Panc1 (cell line): Measurements from ENCODE around the gene KMT2E. TPM values are rescaled to one million over a fixed set of nuclear protein-coding genes. Genes with fewer than 3 reads are reported as not detected.

Experiments used
- ATAC-seq: fragments of 200-7000 bp; cut with Tn5 transposase; 2 replicates; pipeline ENCODE4 v1.9.1; 2020; ENCODE audit warnings: mild to moderate bottlenecking, moderate library complexity
- BruUV-seq: library from RNA; stranded (reverse); fragments of 400-500 nt; replicated peaks from 2 replicates; lab custom pipeline; 2021; lab: Mats Ljungman, UMichigan
- CTCF ChIA-PET: fragments of 300-600 bp; sonication (Branson Sonifier 250); formaldehyde crosslinking; loops from one replicate; lab custom pipeline; 2022; ENCODE audit warnings: antibody characterized with exemption; lab: Charles Lee
- POLR2A ChIA-PET: fragments of 300-600 bp; sonication (Branson Sonifier 250); formaldehyde crosslinking; loops from one replicate; lab custom pipeline; 2022; ENCODE audit warnings: antibody characterized with exemption; lab: Charles Lee
- DNase-seq: peaks from one replicate; pipeline ENCODE4 v3.0.0-alpha.2; 2010; ENCODE audit warnings: low read depth, low spot score
- H3K27ac ChIP-seq: 2 replicates; pipeline ENCODE4 v1.5.1; 2011; ENCODE audit warnings: mild to moderate bottlenecking, low read length, inconsistent platforms
- H3K27me3 ChIP-seq: fragments of 200-500 bp; sonication (Bioruptor generic); 2 replicates; pipeline ENCODE4 v1.6.0; 2014; ENCODE audit warnings: low read length, inconsistent platforms; ENCODE audit not compliant: control insufficient read depth, insufficient read depth
- H3K36me3 ChIP-seq: fragments of 200-500 bp; sonication (Bioruptor generic); 2 replicates; pipeline ENCODE4 v1.5.1; 2014; ENCODE audit warnings: inconsistent platforms, mild to moderate bottlenecking, low read length, moderate library complexity; ENCODE audit not compliant: control insufficient read depth, insufficient read depth
- H3K4me1 ChIP-seq: 2 replicates; pipeline ENCODE4 v1.5.1; 2011; ENCODE audit warnings: inconsistent platforms, mild to moderate bottlenecking, low read length, moderate library complexity; ENCODE audit not compliant: control insufficient read depth, insufficient read depth
- H3K4me3 ChIP-seq, 2 experiments: 2 replicates each; pipeline ENCODE4 v1.5.1; 2011 to 2012; ENCODE audit warnings: low read depth in 2 of 2, low read length in 2 of 2, mild to moderate bottlenecking in 2 of 2, inconsistent platforms in 1 of 2, moderate library complexity in 1 of 2
- H3K9me3 ChIP-seq: fragments of 200-500 bp; sonication (Bioruptor generic); 2 replicates; pipeline ENCODE4 v1.5.1; 2014; ENCODE audit warnings: low read depth, mild to moderate bottlenecking, inconsistent platforms, low read length, moderate library complexity; ENCODE audit not compliant: control insufficient read depth, insufficient read depth
- POLR2AphosphoS5 ChIP-seq: IDR thresholded peaks from 2 replicates; pipeline ENCODE4 v1.6.1; 2012; ENCODE audit warnings: mild to moderate bottlenecking, low read depth, low read length, moderate library complexity
- SIN3A ChIP-seq: IDR thresholded peaks from 2 replicates; pipeline ENCODE4 v1.6.1; 2012; ENCODE audit warnings: low read depth, mild to moderate bottlenecking, low read length, moderate library complexity, borderline replicate concordance; ENCODE audit not compliant: insufficient read depth
- TCF7L2 ChIP-seq: IDR thresholded peaks from 2 replicates; pipeline ENCODE4 v1.6.1; 2011; ENCODE audit warnings: mild to moderate bottlenecking, low read depth, low read length, inconsistent platforms
- in situ Hi-C: cut with HindIII; loops from 2 replicates; pipeline ENCODE4 v1.10.0; 2016; ENCODE audit warnings: low sequenced_read_pairs, low pct_unique_long_range_greater_than_20kb
- intact Hi-C: fragments of 100-400 bp; cut with micrococcal nuclease; formaldehyde crosslinking; loops from one replicate; pipeline ENCODE4 v1.10.0; 2022; ENCODE audit not compliant: unreplicated experiment
- total RNA-seq: library from RNA; stranded (reverse); gene quantifications from one replicate; pipeline ENCODE4 v1.2.1, GENCODE V29; 2021; ENCODE audit not compliant: unreplicated experiment
- TF ChIP-seq, protein P1 (sequence below), 2 experiments: IDR thresholded peaks; 2 replicates each; pipeline ENCODE4 v1.6.1; 2011 to 2012; ENCODE audit warnings: low read depth in 2 of 2, control low read depth in 1 of 2, low read length in 1 of 2, mild to moderate bottlenecking in 1 of 2, moderate library complexity in 1 of 2; ENCODE audit not compliant: insufficient read depth in 1 of 2
- TF ChIP-seq, protein P2 (sequence below): fragments of 450-650 bp; IDR thresholded peaks from 2 replicates; pipeline ENCODE4 v1.5.1; 2017; ENCODE audit warnings: mild to moderate bottlenecking

Gene KMT2E
- total RNA-seq, 1 experiment from 2014 or later: 51.4 TPM

DNA sequence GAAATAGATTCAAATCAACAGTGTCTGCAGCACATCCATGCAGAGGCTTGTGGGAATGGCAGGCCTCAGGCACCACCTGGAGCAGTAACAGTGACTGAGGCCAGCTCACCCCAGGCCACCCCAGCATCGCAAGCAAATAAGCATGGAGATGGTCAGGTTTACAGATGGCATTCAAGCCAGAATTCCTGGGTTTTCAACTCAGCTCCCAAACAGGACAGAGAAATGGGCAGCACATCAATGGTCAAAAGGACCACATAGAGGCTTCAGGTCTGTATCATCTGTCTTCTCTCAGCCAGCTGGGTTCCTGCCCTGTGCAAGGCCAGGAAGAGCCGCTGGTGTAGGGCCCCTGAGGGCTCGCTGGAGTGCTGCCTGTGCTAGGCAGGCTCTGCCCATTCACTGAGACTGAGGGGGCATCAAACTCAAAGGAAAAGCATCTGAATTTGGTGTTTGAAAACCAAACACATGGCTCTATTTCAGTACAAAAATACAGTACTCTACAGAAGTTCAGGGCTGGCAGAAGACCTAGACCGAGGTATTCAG is 112.5 kb downstream of the KMT2E start:
- Histone ChIP-seq H3K36me3 (no peaks in the 10 kb centered on the region), H3K4me1 (no peaks in the 10 kb centered on the region), H3K9me3 (no peaks in the 10 kb centered on the region), H3K4me3 (no peak overlapping the region), H3K27me3 (no peaks in the 10 kb centered on the region), H3K27ac (no peak overlapping the region)
- POLR2A ChIA-PET: no interaction called here
- no peak for DNase-seq
- TF ChIP-seq, protein P1, sequence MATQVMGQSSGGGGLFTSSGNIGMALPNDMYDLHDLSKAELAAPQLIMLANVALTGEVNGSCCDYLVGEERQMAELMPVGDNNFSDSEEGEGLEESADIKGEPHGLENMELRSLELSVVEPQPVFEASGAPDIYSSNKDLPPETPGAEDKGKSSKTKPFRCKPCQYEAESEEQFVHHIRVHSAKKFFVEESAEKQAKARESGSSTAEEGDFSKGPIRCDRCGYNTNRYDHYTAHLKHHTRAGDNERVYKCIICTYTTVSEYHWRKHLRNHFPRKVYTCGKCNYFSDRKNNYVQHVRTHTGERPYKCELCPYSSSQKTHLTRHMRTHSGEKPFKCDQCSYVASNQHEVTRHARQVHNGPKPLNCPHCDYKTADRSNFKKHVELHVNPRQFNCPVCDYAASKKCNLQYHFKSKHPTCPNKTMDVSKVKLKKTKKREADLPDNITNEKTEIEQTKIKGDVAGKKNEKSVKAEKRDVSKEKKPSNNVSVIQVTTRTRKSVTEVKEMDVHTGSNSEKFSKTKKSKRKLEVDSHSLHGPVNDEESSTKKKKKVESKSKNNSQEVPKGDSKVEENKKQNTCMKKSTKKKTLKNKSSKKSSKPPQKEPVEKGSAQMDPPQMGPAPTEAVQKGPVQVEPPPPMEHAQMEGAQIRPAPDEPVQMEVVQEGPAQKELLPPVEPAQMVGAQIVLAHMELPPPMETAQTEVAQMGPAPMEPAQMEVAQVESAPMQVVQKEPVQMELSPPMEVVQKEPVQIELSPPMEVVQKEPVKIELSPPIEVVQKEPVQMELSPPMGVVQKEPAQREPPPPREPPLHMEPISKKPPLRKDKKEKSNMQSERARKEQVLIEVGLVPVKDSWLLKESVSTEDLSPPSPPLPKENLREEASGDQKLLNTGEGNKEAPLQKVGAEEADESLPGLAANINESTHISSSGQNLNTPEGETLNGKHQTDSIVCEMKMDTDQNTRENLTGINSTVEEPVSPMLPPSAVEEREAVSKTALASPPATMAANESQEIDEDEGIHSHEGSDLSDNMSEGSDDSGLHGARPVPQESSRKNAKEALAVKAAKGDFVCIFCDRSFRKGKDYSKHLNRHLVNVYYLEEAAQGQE (IDR thresholded peaks at IDR 0.05; ENCODE audit: insufficient read depth in 1 of 2, low read depth in 2 of 2, low read length in 1 of 2): no peak
- no peak for TF ChIP-seq SIN3A
- TF ChIP-seq POLR2AphosphoS5: no peak
- TF ChIP-seq, protein P2, sequence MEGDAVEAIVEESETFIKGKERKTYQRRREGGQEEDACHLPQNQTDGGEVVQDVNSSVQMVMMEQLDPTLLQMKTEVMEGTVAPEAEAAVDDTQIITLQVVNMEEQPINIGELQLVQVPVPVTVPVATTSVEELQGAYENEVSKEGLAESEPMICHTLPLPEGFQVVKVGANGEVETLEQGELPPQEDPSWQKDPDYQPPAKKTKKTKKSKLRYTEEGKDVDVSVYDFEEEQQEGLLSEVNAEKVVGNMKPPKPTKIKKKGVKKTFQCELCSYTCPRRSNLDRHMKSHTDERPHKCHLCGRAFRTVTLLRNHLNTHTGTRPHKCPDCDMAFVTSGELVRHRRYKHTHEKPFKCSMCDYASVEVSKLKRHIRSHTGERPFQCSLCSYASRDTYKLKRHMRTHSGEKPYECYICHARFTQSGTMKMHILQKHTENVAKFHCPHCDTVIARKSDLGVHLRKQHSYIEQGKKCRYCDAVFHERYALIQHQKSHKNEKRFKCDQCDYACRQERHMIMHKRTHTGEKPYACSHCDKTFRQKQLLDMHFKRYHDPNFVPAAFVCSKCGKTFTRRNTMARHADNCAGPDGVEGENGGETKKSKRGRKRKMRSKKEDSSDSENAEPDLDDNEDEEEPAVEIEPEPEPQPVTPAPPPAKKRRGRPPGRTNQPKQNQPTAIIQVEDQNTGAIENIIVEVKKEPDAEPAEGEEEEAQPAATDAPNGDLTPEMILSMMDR: no peak
- BruUV-seq: no TSS peak
- intact Hi-C loops (no loop called here), in situ Hi-C loops (no loop called here)
- CTCF ChIA-PET: no interaction called here
- ATAC-seq: no peak

DNA sequence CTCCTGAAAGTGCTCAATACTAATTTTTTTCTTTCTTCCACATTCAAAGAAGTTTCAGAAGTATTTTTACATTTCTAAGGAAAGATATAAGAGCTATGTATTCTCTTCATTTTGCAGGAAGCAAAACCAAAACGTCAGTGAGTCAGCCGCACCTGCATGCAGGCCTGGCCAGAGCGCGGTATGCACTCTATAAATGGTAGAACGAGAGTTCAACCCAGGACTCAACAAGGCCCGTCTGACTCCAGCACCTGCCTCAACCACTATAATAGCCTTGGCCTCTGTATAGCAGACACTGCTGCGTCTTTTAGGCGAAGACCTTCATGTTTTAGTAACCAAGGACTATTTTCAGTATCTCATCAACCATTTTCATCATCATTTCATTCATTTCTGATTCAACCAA is 113.2 kb downstream of the KMT2E start:
- Histone ChIP-seq H3K27ac (no peak overlapping the region), H3K36me3 (no peaks in the 10 kb centered on the region; the same call in 1 of the 2 replicates), H3K9me3 (no peaks in the 10 kb centered on the region), H3K4me3 (no peak overlapping the region), H3K27me3 (no peaks in the 10 kb centered on the region), H3K4me1 (no peaks in the 10 kb centered on the region)
- POLR2A ChIA-PET: no interaction called here
- no peak for ATAC-seq
- CTCF ChIA-PET: no interaction called here
- TF ChIP-seq, protein P1 (IDR thresholded peaks at IDR 0.05; ENCODE audit: insufficient read depth in 1 of 2, low read depth in 2 of 2, low read length in 1 of 2): no peak
- TF ChIP-seq, protein P2: no peak
- TF ChIP-seq POLR2AphosphoS5 (no peak), TCF7L2 (no peak), SIN3A (no peak)
- DNase-seq: no peak
- in situ Hi-C loops: no loop called here
- intact Hi-C loops: no loop called here
- BruUV-seq: no TSS peak
